IPS-11a (cell line): ENCODE data around the gene UBE4A.
"Not testable (repeated sequence)": the region's sequence is repeated elsewhere in the genome, so short reads cannot be mapped to it uniquely, and the experiment has no call there.

Experiments
- H3K4me3 ChIP-seq: one replicate; pipeline ENCODE4 v1.5.1; 2013; ENCODE audit warnings: low read depth, low read length, control low read depth

The UBE4A gene

DNA sequence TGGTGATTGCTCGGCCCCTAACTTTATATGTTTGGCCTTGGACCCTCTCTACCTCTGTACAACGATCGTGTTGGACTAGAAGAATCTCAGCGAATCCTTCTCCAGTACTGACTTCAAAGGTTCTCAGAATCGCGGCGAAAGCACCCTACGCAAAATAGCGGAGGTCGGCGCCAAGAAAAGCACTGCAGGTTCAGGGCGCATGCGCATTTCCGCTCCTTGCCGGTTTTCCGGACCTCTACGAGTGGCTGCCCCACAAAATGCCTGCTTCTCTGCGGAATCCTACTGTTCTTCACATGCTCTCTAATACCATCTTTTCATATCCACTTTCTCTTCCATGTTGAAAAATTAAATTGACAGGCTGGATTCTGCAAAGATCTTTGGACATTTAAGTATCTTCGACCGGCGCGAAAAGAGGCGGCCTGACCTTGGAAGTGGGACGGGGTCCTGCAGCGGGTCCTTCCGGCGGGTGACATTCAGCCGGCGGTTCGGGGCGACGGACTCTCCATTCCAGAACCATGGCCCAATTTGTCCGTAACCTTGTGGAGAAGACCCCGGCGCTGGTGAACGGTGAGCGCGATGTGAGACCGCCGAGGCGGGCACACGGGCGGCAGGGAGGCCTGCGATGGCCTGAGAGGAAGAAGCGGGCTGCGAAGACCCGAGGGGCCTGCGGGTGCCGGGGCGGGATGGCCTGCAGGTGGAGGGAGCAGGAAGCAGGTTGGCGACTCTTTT is 41.9 kb downstream of the UBE4A start, which contains the start of gene ATP5MG:
Gene ATP5MG (plus strand): TSS at position 456 of the 729 bp plus-strand sequence. CDS start 60 bp downstream, at position 516.
- H3K4me3 ChIP-seq = peak within 1 kb of the TSS; percentile 79

DNA sequence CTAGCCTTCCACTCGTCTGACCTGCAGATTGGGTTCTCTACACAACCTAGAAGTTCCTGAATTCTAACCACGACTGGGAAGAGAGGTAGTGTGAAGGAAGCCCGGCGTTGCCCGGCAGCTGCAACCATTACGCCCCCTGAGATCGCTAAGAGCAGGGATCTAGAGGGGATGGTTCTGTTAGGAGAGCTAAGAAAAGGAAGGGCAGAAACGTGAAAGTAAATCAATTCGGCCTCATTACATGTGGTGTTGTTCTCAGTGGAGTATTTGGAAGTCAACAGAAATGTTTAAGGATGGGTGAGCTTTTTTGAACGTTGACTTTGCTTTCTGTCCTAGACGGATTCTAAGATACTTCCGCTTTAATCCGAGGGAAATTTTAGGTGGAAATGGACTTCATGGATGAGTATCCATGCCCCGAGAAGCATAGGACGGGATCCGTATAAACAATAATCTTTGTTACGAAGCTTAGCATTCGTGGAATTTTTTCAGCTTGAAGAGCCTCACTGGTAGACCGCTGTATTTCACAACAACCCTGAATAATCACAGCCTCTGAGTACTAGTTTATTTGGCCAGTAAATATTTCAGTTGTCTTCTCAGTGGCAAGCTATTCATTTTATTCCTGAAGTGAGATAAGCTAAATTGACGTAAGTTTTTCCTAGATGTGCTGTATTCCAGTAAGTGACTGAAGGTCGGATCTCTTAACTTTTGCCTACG is 42.6 kb downstream of the UBE4A start:
- peak overlapping the region; percentile 79 for H3K4me3 ChIP-seq

DNA sequence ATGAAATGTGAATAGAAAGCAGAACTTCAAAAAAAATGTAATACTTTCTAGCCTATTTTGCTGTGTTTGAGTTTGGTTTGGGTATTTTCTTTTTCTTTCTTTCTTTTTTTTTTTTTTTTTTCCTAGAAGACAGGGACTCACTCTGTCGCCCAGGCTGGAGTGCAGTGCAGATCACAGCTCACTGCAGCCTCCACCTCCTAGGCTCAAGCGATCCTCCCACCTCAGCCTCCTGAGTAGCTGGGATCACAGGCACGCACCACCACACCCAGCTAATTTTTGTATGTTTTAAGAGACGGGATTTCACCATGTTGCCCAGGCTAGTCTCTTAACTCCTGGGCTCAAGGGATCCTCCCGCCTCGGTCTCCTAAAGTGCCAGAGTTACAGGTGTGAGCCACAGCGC is 43.2 kb downstream of the UBE4A start:
- peak overlapping the region; percentile 79 for H3K4me3 ChIP-seq

DNA sequence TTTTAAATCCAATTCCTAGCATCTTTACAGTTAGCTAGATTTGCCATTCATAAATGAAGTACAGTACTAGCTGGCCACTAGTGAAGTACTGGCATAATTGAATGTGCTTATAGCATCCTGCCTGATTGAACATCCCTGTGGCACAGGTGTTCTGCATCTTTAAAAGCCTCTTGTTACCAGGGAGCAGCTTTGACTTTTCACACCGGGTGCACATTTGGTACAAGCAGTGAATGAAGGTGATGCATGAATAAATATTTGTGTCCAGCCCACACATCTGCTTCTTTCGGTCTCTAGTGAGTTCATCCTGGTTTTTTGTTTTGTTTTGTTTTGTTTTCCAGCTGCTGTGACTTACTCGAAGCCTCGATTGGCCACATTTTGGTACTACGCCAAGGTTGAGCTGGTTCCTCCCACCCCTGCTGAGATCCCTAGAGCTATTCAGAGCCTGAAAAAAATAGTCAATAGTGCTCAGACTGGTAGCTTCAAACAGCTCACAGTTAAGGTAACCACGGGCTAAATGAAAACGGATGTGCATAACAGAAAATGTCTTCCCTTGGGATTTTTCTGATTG is 47.3 kb downstream of the UBE4A start:
- H3K4me3 ChIP-seq = no peak overlapping the region

DNA sequence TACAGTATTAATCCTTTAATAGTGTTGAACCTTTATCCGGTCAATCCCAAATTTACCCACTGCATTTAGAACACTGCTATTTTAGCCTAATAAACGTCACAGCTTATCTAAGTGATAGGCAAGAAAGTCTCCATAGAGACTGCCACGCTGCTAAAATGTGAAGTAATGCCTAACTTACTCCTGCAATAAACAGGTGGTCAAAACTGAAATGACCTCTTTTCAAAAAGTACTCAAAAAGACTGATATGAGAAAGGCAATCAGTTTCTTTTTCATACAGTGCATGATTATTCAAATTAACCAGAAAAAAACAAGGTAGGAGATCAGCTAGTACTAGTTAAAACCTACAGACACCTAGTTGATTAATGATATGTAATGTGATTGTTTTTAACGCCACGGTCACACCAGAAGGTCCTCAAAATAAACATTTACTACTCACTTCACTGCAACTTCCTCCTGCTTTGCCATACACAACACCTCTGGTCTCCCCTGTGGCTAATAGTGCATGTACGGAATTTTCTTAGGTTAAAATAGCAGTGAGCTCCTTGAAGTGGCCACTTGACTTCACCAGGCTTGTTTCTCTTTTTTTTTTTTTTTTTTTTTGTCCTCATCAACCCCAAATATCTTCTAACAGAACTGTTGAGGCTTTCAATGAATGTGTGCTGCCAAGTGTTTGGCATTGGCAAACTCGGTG is 50.8 kb downstream of the UBE4A start:
- H3K4me3 ChIP-seq = no peak overlapping the region

DNA sequence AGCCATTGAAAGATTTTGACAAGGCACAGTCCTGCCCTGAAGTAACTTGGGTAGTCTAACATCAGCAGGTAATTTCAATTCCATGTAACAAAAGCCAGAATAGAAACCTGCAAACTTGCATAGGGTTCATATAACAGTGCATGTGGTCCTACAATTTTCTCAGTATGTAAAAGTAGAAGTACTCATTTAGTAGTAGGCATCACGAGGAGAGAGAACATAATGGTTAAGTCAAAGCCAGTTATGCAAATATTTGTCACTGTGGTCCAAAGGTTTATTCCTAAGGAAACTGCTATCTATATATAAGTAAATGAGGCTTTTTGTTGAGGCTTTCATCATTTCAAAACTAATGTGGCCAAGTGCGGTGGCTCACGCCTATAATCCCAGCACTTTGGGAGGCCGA is 52.1 kb downstream of the UBE4A start:
- H3K4me3 ChIP-seq = no peak overlapping the region

DNA sequence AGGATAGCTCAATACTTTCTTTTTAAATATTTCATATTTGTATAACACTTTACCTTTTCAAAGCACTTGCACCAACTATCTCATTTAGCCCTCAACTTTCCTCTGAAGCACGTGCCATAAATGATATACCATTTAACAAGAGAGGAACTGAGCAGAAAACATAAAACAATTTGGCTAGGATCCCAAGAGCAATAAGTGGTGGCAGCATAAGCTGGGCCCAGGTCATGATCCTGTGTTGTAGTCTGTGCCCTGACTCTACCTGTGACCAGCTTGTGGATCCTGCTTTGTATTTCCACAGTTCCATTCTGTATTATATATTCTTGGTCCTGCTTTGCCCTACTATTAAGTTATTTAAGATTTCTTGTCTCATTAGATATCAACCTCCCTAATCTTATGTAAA is 53.5 kb downstream of the UBE4A start:
- no peak overlapping the region for H3K4me3 ChIP-seq

DNA sequence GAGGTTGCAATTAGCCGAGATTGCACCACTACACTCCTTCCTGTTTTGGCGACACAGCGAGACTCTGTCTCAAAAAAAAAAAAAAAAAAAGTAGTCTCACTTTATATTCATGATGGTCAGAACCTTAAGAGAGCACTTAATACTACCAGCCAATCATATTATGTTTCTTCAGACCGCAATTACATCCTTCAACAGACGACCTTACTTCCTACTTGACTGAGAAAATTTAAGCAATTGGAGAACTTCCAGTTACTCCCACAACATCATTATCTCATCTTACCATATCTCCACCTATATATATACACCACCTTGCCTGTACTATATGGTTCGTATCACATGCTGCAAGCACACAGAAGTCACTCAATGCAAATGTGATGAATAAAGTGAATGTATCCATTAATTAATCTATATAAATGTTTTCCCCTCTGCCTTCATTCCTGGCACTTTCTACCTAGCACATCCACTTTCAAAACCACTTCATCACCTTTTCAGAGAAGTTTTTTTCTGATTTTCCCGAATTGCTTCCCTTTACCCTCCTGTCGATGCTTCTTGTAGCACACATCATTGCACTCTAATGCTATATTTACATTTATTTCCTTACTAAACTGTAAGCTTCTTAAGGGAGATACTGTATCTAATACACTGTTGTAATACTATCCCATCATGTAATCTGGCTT is 55.8 kb downstream of the UBE4A start:
- no peak overlapping the region for H3K4me3 ChIP-seq

DNA sequence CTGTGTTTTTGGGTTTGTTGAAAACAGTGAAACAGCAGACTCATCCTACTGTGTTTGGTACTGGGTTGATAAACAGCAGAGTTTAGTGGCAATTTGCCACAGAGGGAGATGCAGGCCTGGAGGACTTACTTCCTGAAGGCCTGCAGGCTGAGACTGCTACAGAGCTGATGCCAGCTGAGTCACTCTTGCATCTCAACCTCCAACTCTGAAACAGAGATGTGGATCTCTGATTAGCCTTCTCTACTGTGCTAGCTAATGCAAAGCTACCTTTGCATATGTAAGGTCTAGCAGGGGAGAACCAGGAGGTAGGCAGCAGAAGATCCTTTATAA is 56.3 kb downstream of the UBE4A start:
- no peak overlapping the region for H3K4me3 ChIP-seq

DNA sequence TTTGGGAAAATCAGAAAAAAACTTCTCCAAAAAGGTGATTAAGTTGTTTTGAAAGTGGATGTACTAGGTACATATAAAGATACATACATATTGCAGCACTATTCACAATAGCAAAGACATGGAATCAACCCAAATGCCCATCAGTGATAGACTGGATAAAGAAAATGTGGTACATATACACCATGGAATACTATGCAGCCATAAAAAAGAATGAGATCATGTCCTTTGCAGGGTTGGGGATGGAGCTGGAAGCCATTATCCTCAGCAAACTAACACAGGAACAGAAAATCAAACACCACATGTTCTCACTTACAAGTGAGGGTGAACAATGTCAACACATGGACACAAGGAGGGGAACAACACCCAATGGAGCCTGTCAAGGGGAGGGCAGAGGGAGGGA is 57.5 kb downstream of the UBE4A start:
- not testable (repeated sequence) for H3K4me3 ChIP-seq

DNA sequence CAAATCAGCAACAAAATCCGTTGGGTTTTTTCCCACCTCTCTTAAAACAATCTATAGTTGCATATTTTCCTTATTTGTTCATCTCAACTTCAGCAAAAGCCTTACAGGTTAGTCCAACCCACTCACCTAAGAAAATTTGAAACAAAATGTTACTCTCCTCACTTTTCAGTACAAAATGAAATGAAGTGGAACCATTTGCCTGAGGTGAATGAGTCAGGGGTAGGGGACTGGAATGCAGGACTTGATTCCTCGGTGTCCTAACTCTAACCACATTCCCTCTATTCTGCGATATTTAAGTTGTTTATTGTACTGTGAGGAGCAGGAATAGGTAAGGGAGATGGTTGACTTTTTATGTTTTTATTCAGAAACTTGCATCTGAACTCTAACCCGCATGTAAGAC is 58.4 kb downstream of the UBE4A start:
- H3K4me3 ChIP-seq = no peak overlapping the region

DNA sequence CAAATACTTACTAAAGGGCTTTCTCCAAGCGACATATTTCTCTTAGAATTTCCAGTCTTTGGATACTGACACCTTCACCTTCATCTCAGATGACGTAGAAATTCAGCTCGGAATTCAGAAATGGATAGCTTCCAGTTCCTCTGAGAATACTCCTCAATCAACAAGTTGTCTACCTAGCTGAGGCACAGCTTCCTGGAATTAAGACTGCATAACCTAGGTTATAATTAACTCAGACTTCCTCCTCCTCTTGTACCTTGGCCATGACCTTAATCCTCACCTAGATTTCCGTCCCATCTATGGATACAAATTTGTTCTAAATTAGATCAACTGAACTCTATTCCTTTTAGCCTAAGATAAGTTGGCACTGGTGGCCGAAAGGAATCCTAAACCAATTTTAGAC is 59.4 kb downstream of the UBE4A start:
- no peak overlapping the region for H3K4me3 ChIP-seq

DNA sequence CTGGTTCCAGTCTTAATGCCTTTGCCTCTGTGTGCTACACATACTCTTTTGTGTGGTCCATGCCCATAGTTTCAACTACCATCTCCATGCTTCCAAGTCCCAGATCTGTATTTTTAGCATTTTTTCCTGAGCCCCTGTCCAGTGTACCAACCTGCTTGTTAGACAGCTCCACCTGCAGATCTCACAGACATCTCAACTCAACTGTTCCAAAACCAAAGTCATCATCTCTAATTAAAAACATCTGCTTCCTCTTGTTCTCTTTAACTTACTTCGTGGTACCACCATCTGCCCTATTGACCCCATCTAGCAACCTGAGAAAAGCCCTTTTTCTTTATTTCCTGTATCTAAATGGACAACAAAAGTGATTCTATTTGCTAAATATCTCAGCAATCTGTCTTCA is 68.3 kb downstream of the UBE4A start:
- H3K4me3 ChIP-seq = no peak overlapping the region

DNA sequence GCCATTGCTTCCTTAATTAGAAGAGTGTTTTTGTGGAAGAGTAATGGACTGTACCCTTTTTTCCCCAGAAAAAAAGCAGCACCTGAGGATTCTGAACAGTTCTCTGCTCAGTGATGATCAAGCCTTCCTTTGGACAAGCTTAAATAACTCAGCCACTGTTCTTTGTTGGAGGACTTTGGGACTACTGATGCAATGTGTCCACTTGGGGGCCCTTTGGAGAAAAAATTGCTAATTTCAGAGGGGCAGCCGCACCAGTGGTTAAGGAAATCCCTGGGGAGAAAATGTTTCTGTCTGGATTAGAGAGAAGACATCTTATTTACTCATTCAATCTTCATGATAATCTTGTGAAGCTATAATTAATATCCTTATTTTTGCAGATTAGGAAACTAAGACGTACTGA is 71.6 kb downstream of the UBE4A start:
- H3K4me3 ChIP-seq = no peak overlapping the region

DNA sequence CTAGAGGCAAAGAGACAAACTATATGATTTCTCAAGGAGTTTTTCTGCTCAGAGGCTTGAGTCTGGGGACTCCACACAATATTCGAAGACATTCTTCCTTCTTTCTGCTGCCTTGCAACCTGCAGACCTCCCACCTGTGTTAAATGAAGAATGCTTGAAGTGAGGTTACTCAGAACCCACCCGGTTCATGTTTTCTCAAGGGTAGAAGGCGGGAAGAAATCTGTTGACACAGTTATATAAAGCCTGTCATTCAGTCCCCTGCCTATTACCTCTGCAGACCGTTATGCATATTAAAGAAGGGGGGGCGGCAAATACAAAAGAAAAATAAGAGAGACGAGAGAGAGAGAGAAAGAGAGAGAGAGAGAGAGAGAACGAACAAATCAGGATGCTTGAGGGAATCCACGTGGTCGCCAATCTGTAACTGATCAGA is 74.7 kb downstream of the UBE4A start:
- peak overlapping the region; percentile 78 for H3K4me3 ChIP-seq

DNA sequence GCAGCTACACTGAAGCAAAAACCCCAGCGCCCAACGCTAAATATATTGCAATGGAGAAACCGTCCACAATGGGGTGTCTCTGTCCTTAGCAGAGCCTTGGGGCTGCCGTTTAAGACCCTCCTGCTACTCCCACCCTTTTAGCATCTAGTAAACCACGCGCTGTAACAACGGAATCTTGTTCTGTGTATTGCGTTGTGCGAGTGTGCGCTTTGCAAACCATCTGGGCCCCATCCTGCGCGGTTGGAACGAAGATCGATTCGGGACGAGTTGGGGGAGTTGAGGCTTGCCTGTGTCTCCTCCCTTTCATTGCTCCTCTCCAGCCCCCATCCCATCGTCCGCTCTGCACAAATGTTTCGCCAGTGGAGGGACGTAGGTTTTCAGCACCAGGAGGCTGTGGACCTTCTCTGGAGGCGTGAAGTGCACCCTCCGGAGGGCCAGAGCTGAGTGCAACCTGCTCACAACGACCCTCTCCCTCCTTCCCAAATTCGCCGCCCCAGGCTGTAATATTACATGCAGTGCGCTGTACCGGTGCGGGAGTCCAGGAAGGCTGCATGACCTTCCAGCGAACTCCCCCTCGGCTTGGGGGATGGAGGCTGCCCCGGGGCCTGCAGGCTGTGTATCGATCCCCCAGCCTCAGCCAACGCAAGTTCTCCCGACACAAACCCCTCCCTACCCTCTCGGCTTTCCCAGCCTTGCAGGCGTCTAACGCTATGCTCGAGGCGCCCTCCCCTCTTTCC is 75.3 kb downstream of the UBE4A start:
- peak overlapping the region; percentile 78 for H3K4me3 ChIP-seq

DNA sequence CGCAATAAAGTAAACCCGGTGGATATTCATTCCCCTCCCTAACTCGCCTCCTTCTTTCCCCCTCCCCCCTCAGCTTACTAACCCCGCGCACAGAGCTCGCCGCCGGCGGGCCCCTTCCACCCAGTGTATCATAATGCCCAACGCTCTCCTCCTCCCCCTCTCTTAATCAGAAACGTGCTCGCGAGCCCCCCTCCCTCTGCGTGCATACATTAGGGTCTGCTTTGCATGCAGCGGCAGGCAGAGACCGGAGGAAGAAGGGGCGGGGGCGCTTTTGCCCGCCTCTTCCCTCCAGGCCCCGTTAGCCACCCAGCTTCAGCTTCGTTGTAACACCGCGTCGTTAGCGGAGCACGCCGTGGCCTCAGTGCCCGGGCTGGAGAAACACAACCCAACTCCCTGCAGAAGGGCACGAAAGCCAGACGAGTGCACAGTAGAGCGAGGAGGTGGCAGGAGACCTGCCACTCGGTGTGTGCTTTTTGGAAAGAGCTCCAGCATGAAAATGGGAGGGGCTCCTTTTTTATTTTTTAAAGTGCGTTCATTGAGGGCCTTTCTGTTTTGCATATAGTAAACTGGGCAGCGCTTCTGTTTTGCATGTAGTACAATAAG is 76.0 kb downstream of the UBE4A start:
- H3K4me3 ChIP-seq = peak overlapping the region; percentile 78

DNA sequence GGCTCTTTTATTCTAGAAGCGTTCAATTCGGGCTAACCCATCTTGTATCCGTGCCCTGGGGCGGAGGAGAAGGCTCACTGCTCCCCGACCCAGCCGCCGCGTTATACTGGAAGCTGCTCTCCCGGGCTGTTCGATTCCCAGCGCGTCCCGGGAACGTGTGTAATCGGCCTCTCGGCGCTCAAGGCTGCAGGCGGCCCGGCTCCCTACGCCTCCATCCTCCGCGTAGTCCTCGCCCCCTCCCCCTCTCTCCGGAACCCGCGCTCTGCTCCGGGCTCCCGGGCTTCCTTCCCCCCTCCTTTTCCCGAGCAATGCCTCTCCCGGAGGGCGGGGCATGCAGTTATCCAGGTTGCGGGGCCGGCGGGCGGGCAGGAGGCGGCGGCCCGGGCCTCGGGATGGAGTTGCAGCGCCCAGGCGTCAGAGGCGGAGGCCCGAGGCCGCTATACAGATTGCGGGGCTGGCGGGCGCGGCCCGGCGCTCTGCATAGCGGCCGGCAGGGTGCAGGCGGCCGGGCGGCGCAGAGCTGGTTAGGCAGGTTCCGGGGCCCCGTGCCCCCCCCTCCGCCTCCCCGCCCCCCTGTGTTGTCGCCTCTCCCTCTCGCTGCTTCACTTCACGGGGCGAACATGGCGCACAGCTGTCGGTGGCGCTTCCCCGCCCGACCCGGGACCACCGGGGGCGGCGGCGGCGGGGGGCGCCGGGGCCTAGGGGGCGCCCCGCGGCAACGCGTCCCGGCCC is 76.7 kb downstream of the UBE4A start, which contains the start of gene KMT2A:
Gene KMT2A (plus strand): TSS at position 600 of the 732 bp plus-strand sequence. CDS start 21 bp downstream, at position 621.
- H3K4me3 ChIP-seq = peak within 1 kb of the TSS; percentile 78

DNA sequence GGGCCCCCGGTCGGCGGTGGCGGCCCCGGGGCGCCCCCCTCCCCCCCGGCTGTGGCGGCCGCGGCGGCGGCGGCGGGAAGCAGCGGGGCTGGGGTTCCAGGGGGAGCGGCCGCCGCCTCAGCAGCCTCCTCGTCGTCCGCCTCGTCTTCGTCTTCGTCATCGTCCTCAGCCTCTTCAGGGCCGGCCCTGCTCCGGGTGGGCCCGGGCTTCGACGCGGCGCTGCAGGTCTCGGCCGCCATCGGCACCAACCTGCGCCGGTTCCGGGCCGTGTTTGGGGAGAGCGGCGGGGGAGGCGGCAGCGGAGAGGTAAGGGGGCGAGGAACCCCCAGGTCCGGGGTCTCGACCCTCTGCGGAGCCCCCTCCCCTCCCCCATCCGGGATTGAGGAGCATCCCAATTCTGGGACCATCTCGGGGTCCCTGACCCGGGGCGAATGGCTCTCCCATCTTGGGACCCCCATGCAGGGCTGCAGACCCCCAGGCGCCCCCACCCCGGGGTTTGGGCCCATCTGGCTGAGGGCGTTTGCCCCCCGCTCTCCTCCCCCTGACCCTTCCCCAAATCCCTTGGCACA is 77.3 kb downstream of the UBE4A start:
- H3K4me3 ChIP-seq = peak overlapping the region; percentile 64
